DOHH2 (cell line): ENCODE data around the gene TNRC18.

Experiments
- H3F3A ChIP-seq: fragments of 200-600 bp; sonication (generic), shearing (Covaris generic); 2 replicates; pipeline ENCODE4 v1.6.0; 2016; ENCODE audit warnings: antibody characterized with exemption, mild to moderate bottlenecking; ENCODE audit not compliant: control insufficient read depth, insufficient read depth
- H3K27ac ChIP-seq: fragments of 200-600 bp; sonication (generic); 2 replicates; pipeline ENCODE4 v1.5.1; 2014; ENCODE audit warnings: low read depth, mild to moderate bottlenecking, low read length, moderate library complexity
- H3K27me3 ChIP-seq: fragments of 200-600 bp; sonication (generic); 2 replicates; pipeline ENCODE4 v1.6.1; 2014; ENCODE audit warnings: mild to moderate bottlenecking, low read length, mixed read lengths; ENCODE audit not compliant: control insufficient read depth
- H3K36me3 ChIP-seq: fragments of 200-600 bp; sonication (generic); 2 replicates; pipeline ENCODE4 v1.6.1; 2014; ENCODE audit warnings: mild to moderate bottlenecking, low read length, moderate library complexity, mixed read lengths; ENCODE audit not compliant: control insufficient read depth
- H3K4me1 ChIP-seq: fragments of 200-600 bp; sonication (generic); 2 replicates; pipeline ENCODE4 v1.6.1; 2014; ENCODE audit warnings: mild to moderate bottlenecking, low read length, mixed read lengths; ENCODE audit not compliant: control insufficient read depth
- H3K4me2 ChIP-seq: fragments of 200-600 bp; sonication (generic); 2 replicates; pipeline ENCODE4 v1.6.0; 2014; ENCODE audit warnings: mild to moderate bottlenecking, low read length, moderate library complexity
- H3K4me3 ChIP-seq: fragments of 200-600 bp; sonication (generic); 2 replicates; pipeline ENCODE4 v1.5.1; 2014; ENCODE audit warnings: mild to moderate bottlenecking, low read length, mixed read lengths
- H3K79me2 ChIP-seq: fragments of 200-600 bp; sonication (generic); 2 replicates; pipeline ENCODE4 v1.6.1; 2014; ENCODE audit warnings: mild to moderate bottlenecking, low read length, mixed read lengths; ENCODE audit not compliant: control insufficient read depth
- H3K9me2 ChIP-seq: fragments of 200-600 bp; sonication (generic); replicated peaks from 2 replicates; pipeline ENCODE4 v1.6.1; 2014; ENCODE audit warnings: mild to moderate bottlenecking, low read length, mixed read lengths; ENCODE audit not compliant: control insufficient read depth
- H3K9me3 ChIP-seq: fragments of 200-600 bp; sonication (generic); 2 replicates; pipeline ENCODE4 v1.6.1; 2014; ENCODE audit warnings: antibody characterized with exemption, low read length, mixed read lengths; ENCODE audit not compliant: control insufficient read depth, insufficient read depth
- H4K20me1 ChIP-seq: fragments of 200-600 bp; sonication (generic); 2 replicates; pipeline ENCODE4 v1.6.0; 2014; ENCODE audit warnings: low read depth, mild to moderate bottlenecking, antibody characterized with exemption, low read length, moderate library complexity; ENCODE audit not compliant: control insufficient read depth, insufficient read depth
- EZH2phosphoT487 ChIP-seq: fragments of 200-600 bp; sonication (generic); IDR thresholded peaks from 2 replicates; pipeline ENCODE4 v1.6.1; 2017; ENCODE audit warnings: borderline replicate concordance, mild to moderate bottlenecking, antibody characterized with exemption, low read length, moderate library complexity, mixed read lengths
- TF ChIP-seq, protein P1 (sequence below): fragments of 200-600 bp; sonication (generic); IDR thresholded peaks from one replicate; pipeline ENCODE4 v1.5.1; 2014; ENCODE audit warnings: antibody characterized with exemption, mild to moderate bottlenecking, low read depth, low read length; ENCODE audit not compliant: poor library complexity, severe bottlenecking

Gene TNRC18

DNA sequence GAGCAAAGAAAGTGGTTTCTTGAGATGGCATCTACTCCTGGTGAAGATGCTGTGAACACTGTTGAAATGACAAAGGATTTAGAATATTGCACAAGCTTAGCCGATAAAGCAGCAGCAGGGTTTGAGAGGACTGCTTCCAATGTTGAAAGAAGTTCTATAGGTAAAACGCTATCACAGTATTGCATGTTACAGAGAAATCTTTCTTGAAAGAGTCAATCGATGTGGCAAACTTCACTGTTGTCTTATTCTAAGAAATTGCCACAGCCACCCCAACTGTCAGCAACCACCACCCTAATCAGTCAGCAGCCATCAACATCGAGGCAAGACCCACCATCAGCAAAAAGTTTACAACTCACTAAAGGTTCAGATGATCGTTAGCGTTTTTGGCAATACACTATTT, 81.0 kb downstream of the TNRC18 start:
- Histone ChIP-seq H3K9me3 (no peaks in the 10 kb centered on the region), H3K9me2 (no peaks in the 10 kb centered on the region), H3K27ac (no peak overlapping the region), H3K4me2 (no peak overlapping the region), H3K79me2 (no peaks in the 10 kb centered on the region), H3K4me3 (no peak overlapping the region), H4K20me1 (no peaks in the 10 kb centered on the region), H3K4me1 (no peaks in the 10 kb centered on the region), H3F3A (no peaks in the 10 kb centered on the region), H3K36me3 (peaks cover 13% of the 10 kb centered on the region; the same call in 1 of the 2 replicates), H3K27me3 (no peaks in the 10 kb centered on the region)
- TF ChIP-seq, protein P1, sequence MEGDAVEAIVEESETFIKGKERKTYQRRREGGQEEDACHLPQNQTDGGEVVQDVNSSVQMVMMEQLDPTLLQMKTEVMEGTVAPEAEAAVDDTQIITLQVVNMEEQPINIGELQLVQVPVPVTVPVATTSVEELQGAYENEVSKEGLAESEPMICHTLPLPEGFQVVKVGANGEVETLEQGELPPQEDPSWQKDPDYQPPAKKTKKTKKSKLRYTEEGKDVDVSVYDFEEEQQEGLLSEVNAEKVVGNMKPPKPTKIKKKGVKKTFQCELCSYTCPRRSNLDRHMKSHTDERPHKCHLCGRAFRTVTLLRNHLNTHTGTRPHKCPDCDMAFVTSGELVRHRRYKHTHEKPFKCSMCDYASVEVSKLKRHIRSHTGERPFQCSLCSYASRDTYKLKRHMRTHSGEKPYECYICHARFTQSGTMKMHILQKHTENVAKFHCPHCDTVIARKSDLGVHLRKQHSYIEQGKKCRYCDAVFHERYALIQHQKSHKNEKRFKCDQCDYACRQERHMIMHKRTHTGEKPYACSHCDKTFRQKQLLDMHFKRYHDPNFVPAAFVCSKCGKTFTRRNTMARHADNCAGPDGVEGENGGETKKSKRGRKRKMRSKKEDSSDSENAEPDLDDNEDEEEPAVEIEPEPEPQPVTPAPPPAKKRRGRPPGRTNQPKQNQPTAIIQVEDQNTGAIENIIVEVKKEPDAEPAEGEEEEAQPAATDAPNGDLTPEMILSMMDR: no peak
- TF ChIP-seq EZH2phosphoT487: no peak

DNA sequence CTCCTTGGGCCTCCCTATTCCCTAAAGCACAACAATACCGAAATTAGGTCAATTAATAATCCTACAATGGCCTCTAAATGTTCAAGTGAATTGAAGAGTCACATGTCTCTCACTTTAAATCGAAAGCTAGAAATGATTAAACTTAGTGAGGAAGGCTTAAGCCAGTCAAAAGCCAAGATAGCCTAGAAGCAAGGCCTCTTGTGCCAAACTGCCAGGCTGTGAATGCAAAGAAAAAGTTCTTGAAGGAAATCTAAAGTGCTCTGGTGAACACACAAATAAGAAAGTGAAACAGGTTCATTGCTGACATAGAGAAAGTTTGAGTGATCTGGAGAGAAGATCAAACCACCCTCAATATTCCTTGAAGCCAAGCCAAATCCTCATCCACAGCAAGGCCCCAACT, 83.7 kb downstream of the TNRC18 start:
- no peaks in the 10 kb centered on the region for H3F3A ChIP-seq
- no peak overlapping the region for H3K27ac ChIP-seq
- no peaks in the 10 kb centered on the region for H3K9me3 ChIP-seq
- no peak overlapping the region for H3K4me3 ChIP-seq
- no peak overlapping the region for H3K4me2 ChIP-seq
- H4K20me1 ChIP-seq: no peaks in the 10 kb centered on the region
- TF ChIP-seq, protein P1: no peak
- no peak for TF ChIP-seq EZH2phosphoT487
- no peaks in the 10 kb centered on the region for H3K27me3 ChIP-seq
- H3K79me2 ChIP-seq: no peaks in the 10 kb centered on the region
- no peaks in the 10 kb centered on the region for H3K4me1 ChIP-seq
- peaks cover 13% of the 10 kb centered on the region; the same call in 1 of the 2 replicates for H3K36me3 ChIP-seq
- no peaks in the 10 kb centered on the region for H3K9me2 ChIP-seq

DNA sequence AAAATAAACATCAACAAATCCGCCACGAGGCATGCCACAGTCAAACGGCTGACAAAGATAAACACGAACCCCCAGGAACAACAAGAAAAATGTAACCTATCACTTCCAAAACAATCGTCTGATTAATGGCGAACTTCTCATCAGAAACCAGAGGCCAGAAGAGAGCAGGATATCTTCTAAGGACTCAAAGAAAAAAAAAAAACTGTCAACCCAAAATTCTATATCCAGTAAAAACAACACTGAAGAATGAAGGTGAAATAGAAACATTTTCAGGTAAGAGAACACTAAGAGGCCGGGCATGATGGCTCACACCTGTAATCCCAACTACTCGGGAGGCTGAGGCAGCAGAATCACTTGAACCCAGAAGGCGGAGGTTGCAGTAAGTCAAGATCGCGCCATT, 86.6 kb downstream of the TNRC18 start:
- Histone ChIP-seq H3K9me2 (no peaks in the 10 kb centered on the region), H3K27ac (no peak overlapping the region), H3K27me3 (no peaks in the 10 kb centered on the region), H3K4me3 (no peak overlapping the region), H3K79me2 (no peaks in the 10 kb centered on the region), H4K20me1 (peaks cover 4% of the 10 kb centered on the region; the same call in 1 of the 2 replicates), H3K4me2 (no peak overlapping the region), H3K9me3 (no peaks in the 10 kb centered on the region), H3F3A (no peaks in the 10 kb centered on the region), H3K36me3 (peaks cover 8% of the 10 kb centered on the region; the same call in 1 of the 2 replicates), H3K4me1 (peaks cover 5% of the 10 kb centered on the region)
- TF ChIP-seq, protein P1: no peak
- TF ChIP-seq EZH2phosphoT487: no peak
